Measurements from ENCODE around the gene INVS.

INVS gene, protein sequence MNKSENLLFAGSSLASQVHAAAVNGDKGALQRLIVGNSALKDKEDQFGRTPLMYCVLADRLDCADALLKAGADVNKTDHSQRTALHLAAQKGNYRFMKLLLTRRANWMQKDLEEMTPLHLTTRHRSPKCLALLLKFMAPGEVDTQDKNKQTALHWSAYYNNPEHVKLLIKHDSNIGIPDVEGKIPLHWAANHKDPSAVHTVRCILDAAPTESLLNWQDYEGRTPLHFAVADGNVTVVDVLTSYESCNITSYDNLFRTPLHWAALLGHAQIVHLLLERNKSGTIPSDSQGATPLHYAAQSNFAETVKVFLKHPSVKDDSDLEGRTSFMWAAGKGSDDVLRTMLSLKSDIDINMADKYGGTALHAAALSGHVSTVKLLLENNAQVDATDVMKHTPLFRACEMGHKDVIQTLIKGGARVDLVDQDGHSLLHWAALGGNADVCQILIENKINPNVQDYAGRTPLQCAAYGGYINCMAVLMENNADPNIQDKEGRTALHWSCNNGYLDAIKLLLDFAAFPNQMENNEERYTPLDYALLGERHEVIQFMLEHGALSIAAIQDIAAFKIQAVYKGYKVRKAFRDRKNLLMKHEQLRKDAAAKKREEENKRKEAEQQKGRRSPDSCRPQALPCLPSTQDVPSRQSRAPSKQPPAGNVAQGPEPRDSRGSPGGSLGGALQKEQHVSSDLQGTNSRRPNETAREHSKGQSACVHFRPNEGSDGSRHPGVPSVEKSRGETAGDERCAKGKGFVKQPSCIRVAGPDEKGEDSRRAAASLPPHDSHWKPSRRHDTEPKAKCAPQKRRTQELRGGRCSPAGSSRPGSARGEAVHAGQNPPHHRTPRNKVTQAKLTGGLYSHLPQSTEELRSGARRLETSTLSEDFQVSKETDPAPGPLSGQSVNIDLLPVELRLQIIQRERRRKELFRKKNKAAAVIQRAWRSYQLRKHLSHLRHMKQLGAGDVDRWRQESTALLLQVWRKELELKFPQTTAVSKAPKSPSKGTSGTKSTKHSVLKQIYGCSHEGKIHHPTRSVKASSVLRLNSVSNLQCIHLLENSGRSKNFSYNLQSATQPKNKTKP

DNA sequence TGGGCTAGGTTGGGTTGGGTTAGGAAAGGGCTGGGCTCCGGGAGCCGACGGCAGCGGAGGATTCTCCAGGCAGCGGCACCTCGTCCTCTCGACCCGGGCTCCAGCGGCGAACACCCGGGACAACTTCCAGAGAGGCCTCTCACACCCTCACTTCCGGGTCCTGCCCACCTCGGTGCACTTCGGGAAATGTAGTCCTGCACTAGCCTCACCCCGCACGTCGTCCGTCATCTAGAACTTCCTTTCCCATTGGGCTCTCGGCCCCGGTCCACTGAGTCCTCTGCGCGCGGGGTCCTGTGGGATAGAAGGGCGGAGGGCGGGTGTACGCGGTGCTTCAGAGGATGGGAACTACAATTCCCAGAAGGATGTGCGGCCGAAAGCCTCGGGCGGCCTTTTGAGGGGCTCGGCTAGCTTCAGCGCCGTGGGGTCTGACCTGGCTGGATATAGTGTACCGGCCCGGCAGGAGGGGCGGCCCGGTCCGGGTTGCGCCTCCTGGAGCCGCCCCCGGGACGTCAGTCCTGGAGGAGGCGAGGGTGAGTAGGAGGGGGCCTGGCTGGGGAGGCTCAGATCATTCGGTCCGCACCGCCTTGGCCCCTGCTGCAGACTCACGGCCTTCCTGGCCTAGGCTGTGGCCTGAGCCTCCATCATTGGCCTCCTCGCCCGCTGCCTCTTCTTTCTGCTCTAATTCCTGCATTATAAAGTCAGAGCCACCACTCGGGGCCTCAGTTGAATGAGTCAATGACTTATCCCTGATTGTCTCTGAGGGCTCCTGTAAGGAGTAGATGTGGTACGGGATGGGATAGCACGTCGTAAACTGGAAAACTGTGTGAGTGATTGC, at the start of gene INVS, which contains the start of gene ERP44:
Gene INVS (plus strand): TSS at position 357 of the 835 bp plus-strand sequence. CDS start 5,279 bp downstream, outside the sequence.
Gene ERP44 (minus strand): TSS at position 114 of the 835 bp plus-strand sequence. CDS start 160 bp downstream, outside the sequence.
- TF ChIP-seq, protein P1, sequence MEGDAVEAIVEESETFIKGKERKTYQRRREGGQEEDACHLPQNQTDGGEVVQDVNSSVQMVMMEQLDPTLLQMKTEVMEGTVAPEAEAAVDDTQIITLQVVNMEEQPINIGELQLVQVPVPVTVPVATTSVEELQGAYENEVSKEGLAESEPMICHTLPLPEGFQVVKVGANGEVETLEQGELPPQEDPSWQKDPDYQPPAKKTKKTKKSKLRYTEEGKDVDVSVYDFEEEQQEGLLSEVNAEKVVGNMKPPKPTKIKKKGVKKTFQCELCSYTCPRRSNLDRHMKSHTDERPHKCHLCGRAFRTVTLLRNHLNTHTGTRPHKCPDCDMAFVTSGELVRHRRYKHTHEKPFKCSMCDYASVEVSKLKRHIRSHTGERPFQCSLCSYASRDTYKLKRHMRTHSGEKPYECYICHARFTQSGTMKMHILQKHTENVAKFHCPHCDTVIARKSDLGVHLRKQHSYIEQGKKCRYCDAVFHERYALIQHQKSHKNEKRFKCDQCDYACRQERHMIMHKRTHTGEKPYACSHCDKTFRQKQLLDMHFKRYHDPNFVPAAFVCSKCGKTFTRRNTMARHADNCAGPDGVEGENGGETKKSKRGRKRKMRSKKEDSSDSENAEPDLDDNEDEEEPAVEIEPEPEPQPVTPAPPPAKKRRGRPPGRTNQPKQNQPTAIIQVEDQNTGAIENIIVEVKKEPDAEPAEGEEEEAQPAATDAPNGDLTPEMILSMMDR (IDR thresholded peaks at IDR 0.05; ENCODE audit: insufficient read depth, missing control alignments): no peak
- FAIRE-seq: peak; percentile 56

DNA sequence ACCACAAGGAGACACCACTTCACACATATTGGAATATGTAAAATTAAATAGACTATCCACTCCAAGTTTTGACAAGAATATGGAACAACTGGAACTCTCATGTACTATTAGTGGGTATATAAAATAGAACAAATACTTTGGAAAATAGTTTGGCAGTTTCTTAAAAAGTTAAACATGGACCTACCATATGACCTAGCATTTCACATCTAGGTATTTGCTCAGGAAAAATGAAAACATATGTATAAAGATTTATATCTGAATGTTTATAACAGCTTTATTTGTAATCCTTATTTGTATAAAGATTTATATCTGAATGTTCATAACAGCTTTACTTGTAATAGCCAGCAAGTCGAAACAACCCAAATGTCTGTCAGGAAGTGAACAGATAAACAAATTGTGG, 49.5 kb upstream of the INVS start:
- TF ChIP-seq, protein P1 (IDR thresholded peaks at IDR 0.05; ENCODE audit: insufficient read depth, missing control alignments): no peak
- DNase-seq (ENCODE audit: insufficient read length, low spot score) (no peak), FAIRE-seq (no peak)

More for the DNA sequence above, at the start of gene INVS, which contains the start of gene ERP44:
- peak; percentile 55 for DNase-seq (ENCODE audit: insufficient read length, low spot score)

DNA sequence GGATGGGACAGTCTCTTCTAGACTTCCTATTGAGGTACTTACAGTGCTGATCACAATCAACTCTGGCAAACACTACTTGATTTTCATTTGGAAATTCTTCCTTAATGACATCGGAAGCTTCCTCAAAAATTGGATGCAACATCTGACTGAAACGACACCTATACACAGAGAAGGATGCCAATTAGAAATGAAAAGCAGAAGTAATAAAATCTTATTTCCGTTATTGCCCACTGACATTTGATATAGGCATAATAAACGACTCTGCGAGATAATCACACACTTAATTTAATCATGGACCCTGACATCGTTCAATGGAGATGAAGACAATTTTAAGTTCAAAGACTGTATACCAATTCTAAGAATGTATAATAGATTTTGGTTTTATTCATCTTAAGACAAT, 46.7 kb upstream of the INVS start:
- DNase-seq (ENCODE audit: insufficient read length, low spot score) (no peak), FAIRE-seq (no peak)
- TF ChIP-seq, protein P1 (IDR thresholded peaks at IDR 0.05; ENCODE audit: insufficient read depth, missing control alignments): no peak

DNA sequence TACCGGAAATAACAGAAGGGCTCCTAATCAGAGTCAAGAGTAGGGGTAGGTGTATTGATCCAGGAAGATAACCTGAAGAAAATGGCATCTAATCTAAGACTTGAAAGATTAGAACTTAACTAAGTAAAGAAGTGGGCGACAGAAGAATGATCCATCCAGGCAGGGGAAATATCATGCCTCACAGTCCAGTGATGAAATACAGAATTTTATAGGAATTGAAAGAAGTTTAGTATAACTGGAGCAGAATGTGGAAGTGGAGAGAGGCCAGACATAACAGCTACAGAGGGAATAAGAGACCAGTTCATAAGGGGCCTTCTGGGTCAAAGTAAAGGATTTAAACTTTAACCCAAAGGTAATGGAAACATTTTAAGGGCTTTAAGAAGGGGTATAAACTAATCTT, 42.5 kb upstream of the INVS start:
- TF ChIP-seq, protein P1 (IDR thresholded peaks at IDR 0.05; ENCODE audit: insufficient read depth, missing control alignments): no peak
- FAIRE-seq (no peak), DNase-seq (ENCODE audit: insufficient read length, low spot score) (no peak)

DNA sequence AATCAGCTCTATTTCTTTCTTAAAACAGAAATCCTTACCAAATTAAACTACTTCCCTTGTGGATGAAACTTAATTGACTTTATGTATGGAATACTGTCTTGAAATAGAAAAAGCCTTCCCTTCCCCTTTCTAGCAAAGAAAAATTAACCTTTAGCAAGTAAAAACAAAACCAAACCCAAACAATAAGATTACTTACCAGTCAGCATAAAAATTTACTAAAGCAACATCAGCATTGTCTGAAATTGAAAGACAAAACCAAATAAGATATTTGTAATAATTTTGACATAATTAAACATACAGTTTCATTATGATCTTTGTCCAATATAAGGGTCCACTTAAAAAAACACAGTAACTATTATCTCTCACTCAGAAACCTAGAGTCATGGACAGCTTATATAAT, 41.4 kb upstream of the INVS start:
- DNase-seq (ENCODE audit: insufficient read length, low spot score) (no peak), FAIRE-seq (no peak)
- TF ChIP-seq, protein P1 (IDR thresholded peaks at IDR 0.05; ENCODE audit: insufficient read depth, missing control alignments): no peak

All from D721Med (cell line).